ENCODE data around the gene MUC5AC. TPM values are rescaled to one million over a fixed set of nuclear protein-coding genes. Genes with fewer than 3 reads are reported as not detected.
"Not testable (repeated sequence)": the region's sequence is repeated elsewhere in the genome, so short reads cannot be mapped to it uniquely, and the experiment has no call there.

MUC5AC gene
- total RNA-seq, 1 donor from 2014 or later: not detected

GRCh38 chr11:1235901-1236315 is 78.2 kb downstream of the MUC5AC start:
- no peak for DNase-seq (ENCODE audit: low read depth in 2 of 2)

- no peak for DNase-seq (ENCODE audit: low read depth in 2 of 2)
These were observed 78.8 kb downstream of the MUC5AC start for GRCh38 chr11:1236316-1237127.

DNA sequence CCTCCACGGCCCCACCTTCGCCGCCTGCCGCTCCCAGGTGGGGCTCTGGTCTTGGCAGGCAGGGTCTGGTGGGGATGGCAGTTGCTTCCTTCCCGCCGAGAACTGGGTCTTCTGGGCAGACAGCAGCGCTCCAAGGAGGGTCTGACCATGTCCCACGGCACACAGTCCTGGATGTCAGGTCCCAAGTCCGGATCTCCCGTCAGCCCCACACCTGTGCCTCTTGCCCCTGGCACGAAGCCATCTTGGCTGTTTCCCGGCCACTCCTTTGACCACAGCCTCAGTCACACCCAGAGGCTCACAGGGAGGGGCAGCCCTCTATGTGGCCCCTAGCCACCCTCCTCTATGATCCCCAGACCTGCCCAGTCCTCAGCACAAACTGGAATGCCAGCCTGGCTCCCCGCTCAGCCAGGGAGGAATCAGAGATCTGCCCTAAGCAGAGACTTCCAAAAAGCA is 79.4 kb downstream of the MUC5AC start:
- no peak for DNase-seq (ENCODE audit: low read depth in 2 of 2)

- DNase-seq (ENCODE audit: low read depth in 2 of 2): no peak
These were observed 80.1 kb downstream of the MUC5AC start for GRCh38 chr11:1237851-1238250.

DNA sequence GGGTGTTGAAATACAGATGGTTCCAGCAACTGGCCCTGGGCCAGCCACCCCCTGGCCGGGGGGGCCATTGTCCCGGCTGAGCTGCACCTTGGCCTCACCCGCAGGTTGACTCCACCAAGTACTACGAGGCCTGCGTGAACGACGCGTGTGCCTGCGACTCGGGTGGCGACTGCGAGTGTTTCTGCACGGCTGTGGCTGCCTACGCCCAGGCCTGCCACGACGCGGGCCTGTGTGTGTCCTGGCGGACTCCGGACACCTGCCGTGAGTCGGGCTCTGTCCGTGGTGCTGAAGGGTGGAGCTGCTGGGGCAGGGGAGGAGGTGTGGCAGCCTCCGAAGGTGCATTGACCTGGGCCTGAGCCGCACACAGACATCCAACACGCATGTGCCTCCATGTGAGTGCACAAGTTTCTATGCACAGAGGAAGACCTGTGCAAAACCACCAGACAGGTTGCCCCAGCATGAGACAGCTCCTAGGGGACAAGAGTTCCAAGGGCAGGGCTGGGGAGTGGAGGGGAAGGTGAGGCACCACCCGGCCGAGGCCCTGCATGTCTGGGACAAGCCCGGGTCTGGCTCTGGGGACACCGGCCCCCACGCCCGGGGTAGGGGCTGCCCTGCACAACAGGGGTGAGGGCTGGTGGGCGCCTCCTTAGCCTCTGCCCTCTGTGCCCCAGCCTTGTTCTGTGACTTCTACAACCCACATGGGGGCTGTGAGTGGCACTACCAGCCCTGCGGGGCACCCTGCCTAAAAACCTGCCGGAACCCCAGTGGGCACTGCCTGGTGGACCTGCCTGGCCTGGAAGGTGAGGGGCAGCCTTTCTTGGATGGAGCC is 81.2 kb downstream of the MUC5AC start:
- no peak for DNase-seq (ENCODE audit: low read depth in 2 of 2)

DNA sequence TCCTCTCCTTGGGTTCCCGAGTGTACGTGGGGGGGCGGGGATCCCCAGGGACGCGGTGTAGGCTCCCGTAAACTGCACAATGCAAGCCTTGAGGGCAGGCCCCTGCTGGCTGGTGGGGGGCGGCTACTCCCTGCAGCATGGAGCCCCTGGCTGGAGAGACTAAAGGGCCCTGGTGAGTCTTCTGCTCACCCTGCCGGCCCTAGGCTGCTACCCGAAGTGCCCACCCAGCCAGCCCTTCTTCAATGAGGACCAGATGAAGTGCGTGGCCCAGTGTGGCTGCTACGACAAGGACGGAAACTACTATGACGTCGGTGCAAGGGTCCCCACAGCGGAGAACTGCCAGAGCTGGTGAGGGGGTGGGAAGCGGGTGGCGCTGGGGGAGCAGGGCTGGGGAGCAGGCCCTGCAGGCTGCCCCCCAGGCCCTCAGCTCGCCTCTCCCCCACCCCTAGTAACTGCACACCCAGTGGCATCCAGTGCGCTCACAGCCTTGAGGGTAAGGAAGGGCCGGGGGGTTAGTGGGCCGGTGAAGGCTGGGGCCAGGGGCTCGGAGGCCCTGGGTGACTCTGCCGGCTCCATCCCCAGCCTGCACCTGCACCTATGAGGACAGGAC is 81.9 kb downstream of the MUC5AC start:
- no peak for DNase-seq (ENCODE audit: low read depth in 2 of 2)

DNA sequence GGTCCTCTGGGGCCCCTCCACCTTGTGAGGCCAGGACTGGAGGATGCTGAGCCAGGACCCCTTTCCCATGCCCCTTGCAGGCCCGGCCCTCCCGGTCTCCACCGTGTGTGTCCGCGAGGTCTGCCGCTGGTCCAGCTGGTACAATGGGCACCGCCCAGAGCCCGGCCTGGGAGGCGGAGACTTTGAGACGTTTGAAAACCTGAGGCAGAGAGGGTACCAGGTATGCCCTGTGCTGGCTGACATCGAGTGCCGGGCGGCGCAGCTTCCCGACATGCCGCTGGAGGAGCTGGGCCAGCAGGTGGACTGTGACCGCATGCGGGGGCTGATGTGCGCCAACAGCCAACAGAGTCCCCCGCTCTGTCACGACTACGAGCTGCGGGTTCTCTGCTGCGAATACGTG is 83.0 kb downstream of the MUC5AC start:
- DNase-seq (ENCODE audit: low read depth in 2 of 2): no peak

- no peak for DNase-seq (ENCODE audit: low read depth in 2 of 2)
These were observed 84.0 kb downstream of the MUC5AC start for GRCh38 chr11:1241706-1242105.

DNA sequence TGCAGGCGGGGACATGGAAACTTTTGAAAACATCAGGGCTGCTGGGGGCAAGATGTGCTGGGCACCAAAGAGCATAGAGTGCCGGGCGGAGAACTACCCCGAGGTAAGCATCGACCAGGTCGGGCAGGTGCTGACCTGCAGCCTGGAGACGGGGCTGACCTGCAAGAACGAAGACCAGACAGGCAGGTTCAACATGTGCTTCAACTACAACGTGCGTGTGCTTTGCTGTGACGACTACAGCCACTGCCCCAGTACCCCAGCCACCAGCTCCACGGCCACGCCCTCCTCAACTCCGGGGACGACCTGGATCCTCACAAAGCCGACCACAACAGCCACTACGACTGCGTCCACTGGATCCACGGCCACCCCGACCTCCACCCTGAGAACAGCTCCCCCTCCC is 84.5 kb downstream of the MUC5AC start:
- DNase-seq (ENCODE audit: low read depth in 2 of 2): no peak

DNA sequence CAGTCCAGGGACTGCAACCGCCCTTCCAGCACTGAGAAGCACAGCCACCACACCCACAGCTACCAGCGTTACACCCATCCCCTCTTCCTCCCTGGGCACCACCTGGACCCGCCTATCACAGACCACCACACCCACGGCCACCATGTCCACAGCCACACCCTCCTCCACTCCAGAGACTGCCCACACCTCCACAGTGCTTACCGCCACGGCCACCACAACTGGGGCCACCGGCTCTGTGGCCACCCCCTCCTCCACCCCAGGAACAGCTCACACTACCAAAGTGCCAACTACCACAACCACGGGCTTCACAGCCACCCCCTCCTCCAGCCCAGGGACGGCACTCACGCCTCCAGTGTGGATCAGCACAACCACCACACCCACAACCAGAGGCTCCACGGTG is 85.0 kb downstream of the MUC5AC start:
- not testable (repeated sequence) for DNase-seq (ENCODE audit: low read depth in 2 of 2)

DNA sequence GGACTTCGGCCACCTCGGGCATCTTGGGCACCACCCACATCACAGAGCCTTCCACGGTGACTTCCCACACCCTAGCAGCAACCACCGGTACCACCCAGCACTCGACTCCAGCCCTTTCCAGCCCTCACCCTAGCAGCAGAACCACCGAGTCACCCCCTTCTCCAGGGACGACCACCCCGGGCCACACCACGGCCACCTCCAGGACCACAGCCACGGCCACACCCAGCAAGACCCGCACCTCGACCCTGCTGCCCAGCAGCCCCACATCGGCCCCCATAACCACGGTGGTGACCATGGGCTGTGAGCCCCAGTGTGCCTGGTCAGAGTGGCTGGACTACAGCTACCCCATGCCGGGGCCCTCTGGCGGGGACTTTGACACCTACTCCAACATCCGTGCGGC is 85.8 kb downstream of the MUC5AC start:
- not testable (repeated sequence) for DNase-seq (ENCODE audit: low read depth in 2 of 2)

DNA sequence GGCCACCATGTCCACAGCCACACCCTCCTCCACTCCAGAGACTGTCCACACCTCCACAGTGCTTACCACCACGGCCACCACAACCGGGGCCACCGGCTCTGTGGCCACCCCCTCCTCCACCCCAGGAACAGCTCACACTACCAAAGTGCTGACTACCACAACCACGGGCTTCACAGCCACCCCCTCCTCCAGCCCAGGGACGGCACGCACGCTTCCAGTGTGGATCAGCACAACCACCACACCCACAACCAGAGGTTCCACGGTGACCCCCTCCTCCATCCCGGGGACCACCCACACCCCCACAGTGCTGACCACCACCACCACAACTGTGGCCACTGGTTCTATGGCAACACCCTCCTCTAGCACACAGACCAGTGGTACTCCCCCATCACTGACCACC is 86.8 kb downstream of the MUC5AC start:
- DNase-seq (ENCODE audit: low read depth in 2 of 2): not testable (repeated sequence)

DNA sequence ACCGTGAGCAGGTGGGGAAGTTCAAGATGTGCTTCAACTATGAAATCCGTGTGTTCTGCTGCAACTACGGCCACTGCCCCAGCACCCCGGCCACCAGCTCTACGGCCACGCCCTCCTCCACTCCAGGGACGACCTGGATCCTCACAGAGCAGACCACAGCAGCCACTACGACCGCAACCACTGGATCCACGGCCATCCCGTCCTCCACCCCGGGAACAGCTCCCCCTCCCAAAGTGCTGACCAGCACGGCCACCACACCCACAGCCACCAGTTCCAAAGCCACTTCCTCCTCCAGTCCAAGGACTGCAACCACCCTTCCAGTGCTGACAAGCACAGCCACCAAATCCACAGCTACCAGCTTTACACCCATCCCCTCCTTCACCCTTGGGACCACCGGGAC is 88.0 kb downstream of the MUC5AC start:
- DNase-seq (ENCODE audit: low read depth in 2 of 2): not testable (repeated sequence)

DNA sequence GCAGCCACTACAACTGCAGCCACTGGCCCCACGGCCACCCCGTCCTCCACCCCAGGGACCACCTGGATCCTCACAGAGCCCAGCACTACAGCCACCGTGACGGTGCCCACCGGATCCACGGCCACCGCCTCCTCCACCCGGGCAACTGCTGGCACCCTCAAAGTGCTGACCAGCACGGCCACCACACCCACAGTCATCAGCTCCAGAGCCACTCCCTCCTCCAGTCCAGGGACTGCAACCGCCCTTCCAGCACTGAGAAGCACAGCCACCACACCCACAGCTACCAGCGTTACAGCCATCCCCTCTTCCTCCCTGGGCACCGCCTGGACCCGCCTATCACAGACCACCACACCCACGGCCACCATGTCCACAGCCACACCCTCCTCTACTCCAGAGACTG is 88.5 kb downstream of the MUC5AC start:
- not testable (repeated sequence) for DNase-seq (ENCODE audit: low read depth in 2 of 2)

GRCh38 chr11:1247026-1247425 is 89.3 kb downstream of the MUC5AC start:
- DNase-seq (ENCODE audit: low read depth in 2 of 2): not testable (repeated sequence)

GRCh38 chr11:1248951-1249350 is 91.2 kb downstream of the MUC5AC start:
- not testable (repeated sequence) for DNase-seq (ENCODE audit: low read depth in 2 of 2)

GRCh38 chr11:1250411-1250810 is 92.7 kb downstream of the MUC5AC start:
- not testable (repeated sequence) for DNase-seq (ENCODE audit: low read depth in 2 of 2)

Other genes with a start within 250 kb of the MUC5AC start
- 29.5 and 39.8 TPM in 2 replicates for gene CHID1, start 247.1 kb upstream of the MUC5AC start, total RNA-seq
- 25.9 and 37.6 TPM in 2 replicates for gene AP2A2, start 232.1 kb upstream of the MUC5AC start, total RNA-seq
- gene MUC6, start 121.2 kb upstream of the MUC5AC start, total RNA-seq: not detected in 2 replicates
- gene MUC2, start 83.1 kb upstream of the MUC5AC start, total RNA-seq: not detected in 2 replicates
- gene MUC5B, start 65.1 kb downstream of the MUC5AC start, total RNA-seq: not detected in 2 replicates
- gene TOLLIP, start 151.7 kb downstream of the MUC5AC start, total RNA-seq: 16.6 and 34.5 TPM in 2 replicates
- gene BRSK2, start 232.0 kb downstream of the MUC5AC start, total RNA-seq: 0.38 and 0.39 TPM in 2 replicates

Data from dermis microvascular lymphatic vessel endothelial cell (primary cell).